NCI-H1105 treated with DMSO at 0.1 percent for 48 hours (cell line): ENCODE results near the gene COMMD2.

Experiments
- DNase-seq: peaks from one replicate; lab custom pipeline; 2025; lab: John Stamatoyannopoulos, UW

COMMD2 gene

DNA sequence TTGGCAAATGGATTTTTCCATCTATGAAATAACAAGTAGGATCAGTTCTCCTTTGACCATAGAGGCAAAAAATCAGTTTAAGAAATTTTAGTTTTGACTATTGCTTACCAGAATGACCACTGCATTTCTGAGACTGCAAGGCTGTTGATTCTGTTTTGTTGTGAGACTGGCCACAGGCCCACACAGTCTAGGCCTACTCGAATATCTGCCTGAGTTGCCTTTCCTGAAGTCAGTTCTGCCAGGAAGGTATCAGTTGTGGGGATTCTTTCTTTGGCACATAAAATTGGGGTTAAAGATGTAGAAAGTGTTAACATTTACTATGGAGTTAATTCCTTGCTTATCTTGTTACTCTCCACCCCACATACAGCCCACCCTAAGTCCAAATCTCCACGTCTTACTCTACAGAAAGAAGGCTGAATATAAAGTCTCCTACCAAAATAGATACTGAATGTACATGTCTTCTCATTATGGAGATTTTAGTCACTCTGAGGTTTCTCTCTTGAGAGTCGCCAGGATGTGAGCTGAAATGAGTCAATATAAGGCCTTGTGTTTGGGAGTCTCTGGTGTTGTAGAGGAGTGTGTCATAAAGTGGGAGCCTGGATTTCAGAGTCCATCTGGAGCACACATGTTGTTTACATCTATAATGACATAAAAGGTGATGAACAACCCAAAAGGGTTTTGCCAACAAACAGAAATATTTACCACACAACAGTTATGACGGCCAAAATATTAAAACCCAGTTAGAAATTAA, 49.4 kb downstream of the COMMD2 start:
- DNase-seq, result no peak

DNA sequence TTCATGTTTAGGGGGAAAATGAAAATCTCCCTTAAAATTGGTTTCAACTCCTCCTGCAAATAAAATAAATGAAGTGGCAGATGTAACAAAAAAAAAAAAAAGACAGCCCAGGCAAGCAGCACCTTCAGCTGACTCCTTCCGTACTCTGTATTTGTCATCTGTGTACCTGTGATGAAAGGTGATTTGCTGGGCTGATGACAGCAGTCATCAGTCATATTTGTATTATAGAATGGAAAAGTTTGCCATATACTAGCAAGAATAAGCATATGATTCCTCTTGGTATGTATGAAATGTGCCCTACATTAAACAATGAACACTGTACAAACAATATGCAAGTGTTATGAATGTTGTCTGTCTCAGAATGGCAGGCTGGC, 50.3 kb downstream of the COMMD2 start:
- no peak for DNase-seq

DNA sequence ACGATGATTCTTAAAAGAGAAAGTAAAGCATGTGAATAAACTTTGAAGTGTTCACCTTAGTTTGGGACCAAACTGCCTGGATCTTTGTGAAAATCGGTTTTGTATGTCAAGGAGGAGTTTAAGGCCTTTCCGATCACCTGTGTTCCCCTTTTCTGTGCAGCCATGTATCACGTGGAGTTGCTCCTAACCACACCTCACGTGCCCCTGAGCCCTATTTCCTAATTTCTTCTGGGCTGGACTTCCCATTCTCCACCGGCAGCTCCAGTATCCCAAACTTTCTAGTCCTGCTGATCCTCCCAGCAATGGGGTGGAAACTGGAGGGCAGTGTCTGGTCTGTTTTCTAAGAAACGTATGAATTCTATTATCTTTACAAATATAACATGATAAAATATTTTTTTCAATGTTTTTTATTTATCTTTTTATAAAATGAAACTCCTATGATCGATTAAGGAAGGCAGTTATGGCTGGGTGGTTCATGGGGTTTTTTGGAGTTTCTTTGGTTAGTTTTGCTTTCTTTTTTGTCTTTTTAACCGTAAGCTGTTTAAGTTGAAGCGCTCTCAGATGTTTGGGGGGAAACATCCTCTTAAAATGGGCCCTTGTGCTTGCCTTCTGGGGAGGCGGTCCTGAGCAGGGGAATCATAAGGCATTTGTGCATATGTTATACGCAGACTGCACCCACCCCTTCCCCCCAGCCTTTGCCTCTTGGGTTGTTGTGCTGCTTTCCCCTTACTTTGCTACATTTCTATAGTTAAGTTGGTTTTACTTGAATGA, 50.9 kb downstream of the COMMD2 start:
- DNase-seq, result no peak
